Activated CD4-positive, alpha-beta memory T cell treated with anti-CD3 and anti-CD28 coated beads, Interleukin-2, amount 10 ng/mL, durations not matched to agents 7 days and 5 days (primary cell): ENCODE measurements around the gene NBL1. TPM values are rescaled to one million over a fixed set of nuclear protein-coding genes. Genes with fewer than 3 reads are reported as not detected.

Experiments used
- CTCF ChIA-PET: fragments of 350-600 bp; sonication (Branson Sonifier 250); formaldehyde crosslinking; loops from one replicate; lab custom pipeline; 2021; ENCODE audit warnings: antibody characterized with exemption, inconsistent platforms; lab: Charles Lee
- POLR2A ChIA-PET: fragments of 350-600 bp; sonication (Branson Sonifier 250); formaldehyde crosslinking; loops from one replicate; lab custom pipeline; 2021; ENCODE audit warnings: antibody characterized with exemption; lab: Charles Lee
- DNase-seq: peaks from one replicate; pipeline ENCODE4 v3.0.0-alpha.2; 2020
- H3K27ac Mint-ChIP-seq: one replicate; pipeline ENCODE4 v1.8.0; 2021; ENCODE audit warnings: mild to moderate bottlenecking, mixed read lengths
- H3K27me3 Mint-ChIP-seq: one replicate; pipeline ENCODE4 v1.8.0; 2021; ENCODE audit warnings: mixed read lengths
- H3K36me3 Mint-ChIP-seq: one replicate; pipeline ENCODE4 v1.8.0; 2021; ENCODE audit warnings: low read depth, mixed read lengths
- H3K4me1 Mint-ChIP-seq: one replicate; pipeline ENCODE4 v1.8.0; 2021; ENCODE audit warnings: mixed read lengths
- H3K4me3 Mint-ChIP-seq: one replicate; pipeline ENCODE4 v1.8.0; 2021; ENCODE audit warnings: mild to moderate bottlenecking, mixed read lengths
- H3K9me3 Mint-ChIP-seq: one replicate; pipeline ENCODE4 v1.8.0; 2021; ENCODE audit warnings: mixed read lengths
- total RNA-seq, 2 experiments: library from RNA; stranded (reverse); gene quantifications; one replicate each; pipeline ENCODE4 v1.2.3, GENCODE V29; 2021

NBL1 gene
- total RNA-seq, 2 experiments from 2014 or later, result 25.4 to 29.8 TPM

DNA sequence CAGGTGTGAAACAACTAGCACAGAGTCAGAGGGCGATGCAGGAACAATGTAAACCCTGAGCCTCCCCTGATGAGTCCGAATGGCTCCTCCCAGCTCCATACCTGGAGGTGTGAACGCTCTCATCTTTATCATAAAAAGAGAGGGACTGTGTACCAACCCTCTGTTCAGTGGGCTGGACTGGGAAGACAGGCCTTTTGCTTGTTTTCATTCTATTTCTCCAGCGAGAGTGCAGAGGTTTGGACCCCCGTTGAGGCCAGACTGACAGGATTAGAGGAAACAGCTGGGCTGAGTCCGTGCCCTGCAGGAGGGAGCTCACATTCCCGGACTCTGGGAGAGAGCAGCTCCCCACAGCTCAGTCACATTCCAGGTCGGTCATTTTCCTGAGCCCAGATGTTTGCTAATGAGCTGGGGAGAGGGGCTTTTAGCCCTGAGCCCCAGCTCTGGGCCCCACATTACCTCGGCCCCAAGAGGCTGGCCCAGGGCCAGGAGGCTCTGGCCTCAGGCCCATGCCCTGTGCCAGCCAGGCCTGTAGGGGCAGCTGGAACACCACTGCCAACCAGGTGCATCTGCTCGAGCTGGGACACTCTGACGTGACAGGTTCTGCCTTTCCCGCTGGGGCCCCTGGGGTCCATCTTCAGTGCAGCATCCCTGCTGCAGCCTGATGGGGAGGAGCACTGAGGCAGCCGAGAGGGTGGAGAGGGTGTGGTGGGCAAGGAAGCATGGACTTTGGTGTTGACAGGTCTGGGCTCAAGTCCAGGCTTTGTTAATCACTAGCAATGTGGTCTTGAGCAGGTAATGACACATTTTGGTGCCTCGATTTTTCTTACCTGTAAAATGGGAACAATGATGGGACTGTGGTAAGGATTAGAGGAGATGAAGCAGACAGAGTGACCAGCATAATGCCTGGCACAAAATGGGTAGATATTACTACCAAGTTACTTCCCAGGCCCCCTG, 3.5 kb upstream of the NBL1 start:
- ChIA-PET CTCF (interaction anchor here (1.1 to 1.9 kb wide), 3 partner anchors 10 to 22 kb away, joined by 3 to 5 read pairs (median 5); no protein-coding TSS in a partner anchor), POLR2A (interaction anchor here (0.8 to 1.8 kb wide), 4 partner anchors 16 to 377 kb away, joined by 3 to 10 read pairs (median 3); a partner anchor contains a TSS)
- peaks cover 20% of the 10 kb centered on the region for H3K27me3 Mint-ChIP-seq
- H3K36me3 Mint-ChIP-seq, result peaks cover 2% of the 10 kb centered on the region
- H3K9me3 Mint-ChIP-seq, result no peaks in the 10 kb centered on the region
- H3K4me1 Mint-ChIP-seq, result peaks cover 11% of the 10 kb centered on the region
- H3K27ac Mint-ChIP-seq, result no peak overlapping the region
- no peak overlapping the region for H3K4me3 Mint-ChIP-seq
- DNase-seq, result no peak

DNA sequence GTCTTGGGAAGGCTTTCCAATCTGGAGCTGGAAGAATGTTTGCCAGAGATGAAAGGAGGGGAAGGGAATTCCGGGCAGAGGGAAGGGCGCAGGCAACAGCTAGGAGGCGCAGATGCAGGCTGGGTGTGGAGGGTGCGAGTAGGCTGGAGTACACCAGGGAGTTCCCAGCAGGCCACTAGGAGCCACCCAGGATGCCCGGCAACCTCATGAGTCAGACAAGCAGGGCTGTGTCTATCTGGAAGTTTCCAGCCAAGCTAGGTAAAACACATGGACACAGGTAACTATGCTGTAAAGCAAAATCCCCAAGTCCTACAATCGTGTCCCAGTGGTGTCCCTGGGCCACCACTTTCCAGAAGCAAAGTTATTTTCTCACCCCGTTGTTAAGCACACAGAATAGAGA, 990 bp upstream of the NBL1 start:
- Mint-ChIP-seq H3K36me3 (peaks cover 2% of the 10 kb centered on the region), H3K4me3 (peak overlapping the region; percentile 78), H3K27ac (no peak overlapping the region), H3K27me3 (peaks cover 20% of the 10 kb centered on the region), H3K4me1 (peaks cover 35% of the 10 kb centered on the region), H3K9me3 (no peaks in the 10 kb centered on the region)
- no peak for DNase-seq
- POLR2A ChIA-PET, result interaction anchor here (1.1 to 5.6 kb wide), 3 partner anchors 13 to 61 kb away, joined by 3 to 31 read pairs (median 3); a partner anchor contains a TSS
- CTCF ChIA-PET, result no interaction called here

DNA sequence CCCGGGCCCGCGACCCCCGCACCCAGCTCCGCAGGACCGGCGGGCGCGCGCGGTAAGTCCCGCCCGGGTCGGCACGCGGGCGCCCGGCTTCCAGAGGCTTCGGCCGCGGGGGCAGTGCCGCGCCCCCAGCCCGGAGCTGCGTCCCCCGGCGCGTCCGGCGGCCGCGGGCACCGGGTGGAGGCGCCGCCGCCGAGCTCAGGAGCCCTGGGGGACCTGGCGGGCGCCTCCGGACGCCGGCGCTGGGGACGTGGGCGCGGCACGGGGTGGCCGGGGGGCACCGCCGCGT, 227 bp downstream of the NBL1 start:
- DNase-seq, result no peak
- Mint-ChIP-seq H3K36me3 (peaks cover 2% of the 10 kb centered on the region), H3K4me1 (peaks cover 35% of the 10 kb centered on the region), H3K27me3 (peaks cover 20% of the 10 kb centered on the region), H3K4me3 (peak overlapping the region; percentile 90), H3K27ac (no peak overlapping the region), H3K9me3 (no peaks in the 10 kb centered on the region)
- CTCF ChIA-PET, result interaction anchor here (1.1 to 1.3 kb wide), 2 partner anchors 16 to 253 kb away, joined by 3 read pairs; no protein-coding TSS in a partner anchor
- POLR2A ChIA-PET, result interaction anchor here (1.3 to 5.6 kb wide), 2 partner anchors 39 to 46 kb away, joined by 3 to 31 read pairs; a partner anchor contains a TSS

DNA sequence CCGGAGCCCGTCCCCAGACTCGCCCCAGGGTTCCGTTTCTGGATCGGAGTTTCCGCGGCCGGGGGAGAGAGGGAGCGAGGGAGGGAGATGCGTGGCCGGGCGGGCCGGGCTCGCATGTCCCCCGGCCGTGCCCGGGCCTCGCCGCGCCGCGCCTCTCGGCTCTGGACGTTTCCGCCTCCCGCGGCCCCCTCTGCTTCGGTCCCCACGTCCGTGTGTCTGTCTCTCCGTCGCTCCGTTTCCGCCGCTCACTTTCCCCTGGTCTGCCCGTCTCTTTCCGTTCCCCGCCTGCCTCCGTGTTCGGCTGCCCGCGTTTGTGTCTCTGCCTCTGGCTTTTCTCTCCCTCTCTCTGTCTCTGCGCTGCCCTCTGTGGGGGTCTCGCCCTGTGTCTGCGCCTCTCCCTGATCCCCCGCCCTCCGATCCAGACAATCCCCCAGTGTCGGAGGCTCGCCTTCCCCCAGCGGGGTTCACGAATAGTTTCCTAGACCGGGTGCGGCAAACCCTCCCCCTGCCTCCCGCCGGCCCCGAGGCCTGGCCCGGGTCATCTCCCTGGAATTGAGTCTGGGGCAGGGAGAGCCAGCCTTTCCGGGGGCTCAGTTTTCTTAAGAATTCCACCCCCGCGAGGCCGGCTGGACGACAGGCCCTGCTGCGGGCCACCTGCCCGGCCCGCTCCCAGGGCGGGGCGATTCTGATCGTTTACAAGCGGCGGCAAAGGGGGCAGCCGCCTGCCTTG, 735 bp downstream of the NBL1 start:
- DNase-seq, result peak; percentile 65
- CTCF ChIA-PET, result interaction anchor here (1.3 to 1.5 kb wide), 2 partner anchors 16 kb away, joined by 3 to 4 read pairs; no protein-coding TSS in a partner anchor
- peaks cover 36% of the 10 kb centered on the region for H3K4me1 Mint-ChIP-seq
- peaks cover 20% of the 10 kb centered on the region for H3K27me3 Mint-ChIP-seq
- H3K36me3 Mint-ChIP-seq, result peaks cover 2% of the 10 kb centered on the region
- H3K27ac Mint-ChIP-seq, result peak overlapping the region; percentile 72
- H3K9me3 Mint-ChIP-seq, result no peaks in the 10 kb centered on the region
- H3K4me3 Mint-ChIP-seq, result peak overlapping the region; percentile 90
- POLR2A ChIA-PET, result interaction anchor here (0.7 to 5.6 kb wide), 3 partner anchors 19 to 47 kb away, joined by 3 to 31 read pairs (median 3); a partner anchor contains a TSS

DNA sequence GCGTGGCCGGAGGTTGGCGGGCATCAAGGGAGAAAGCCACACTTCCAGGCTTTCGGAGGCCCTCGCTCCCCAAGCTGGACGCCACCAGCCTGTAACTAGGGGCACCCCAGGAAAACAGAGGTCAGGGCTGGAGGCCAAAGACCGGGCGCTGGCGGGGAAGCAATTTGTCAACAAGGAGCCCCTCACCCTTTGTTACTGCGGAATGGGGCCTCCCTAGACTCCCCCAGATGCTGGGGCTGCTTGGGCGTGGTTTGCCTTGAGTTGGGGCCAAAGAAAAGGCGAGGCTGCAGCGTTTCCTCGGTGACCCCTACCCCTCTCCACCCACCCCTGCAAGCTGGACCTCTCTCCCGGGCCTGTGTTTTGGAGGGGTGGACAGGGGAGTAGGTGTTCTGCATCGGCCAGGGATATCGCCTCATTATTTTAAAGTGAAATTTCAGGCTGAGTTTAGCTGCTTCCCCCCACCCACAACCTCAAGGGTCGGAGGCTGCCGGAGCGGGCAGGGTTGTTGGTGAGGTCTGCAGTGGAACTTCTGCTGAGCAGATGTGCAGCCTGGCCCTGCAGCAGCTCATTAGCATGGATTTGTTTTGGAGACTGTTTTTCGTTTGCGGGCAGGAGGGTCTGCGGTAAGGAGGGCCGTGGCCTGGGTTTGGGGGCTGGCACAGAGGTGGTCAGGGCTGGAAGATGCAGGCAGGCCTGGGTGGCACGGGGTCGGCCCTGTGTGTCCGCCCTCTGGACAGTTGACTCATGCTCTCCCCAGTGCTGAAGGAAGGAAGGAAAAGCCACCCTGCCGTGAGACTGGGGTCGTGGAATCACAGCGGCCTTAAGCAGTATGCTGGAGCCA, 1.5 kb downstream of the NBL1 start:
- peak overlapping the region; percentile 90 for H3K4me3 Mint-ChIP-seq
- DNase-seq, result no peak
- ChIA-PET POLR2A (interaction anchor here (0.7 to 5.6 kb wide), 4 partner anchors 10 to 61 kb away, joined by 3 to 31 read pairs (median 4); a partner anchor contains a TSS), CTCF (interaction anchor here (1.2 to 1.5 kb wide), 3 partner anchors 11 to 145 kb away, joined by 3 to 4 read pairs (median 3); no protein-coding TSS in a partner anchor)
- peaks cover 2% of the 10 kb centered on the region for H3K36me3 Mint-ChIP-seq
- no peaks in the 10 kb centered on the region for H3K9me3 Mint-ChIP-seq
- peaks cover 37% of the 10 kb centered on the region for H3K4me1 Mint-ChIP-seq
- no peak overlapping the region for H3K27ac Mint-ChIP-seq
- peaks cover 20% of the 10 kb centered on the region for H3K27me3 Mint-ChIP-seq

DNA sequence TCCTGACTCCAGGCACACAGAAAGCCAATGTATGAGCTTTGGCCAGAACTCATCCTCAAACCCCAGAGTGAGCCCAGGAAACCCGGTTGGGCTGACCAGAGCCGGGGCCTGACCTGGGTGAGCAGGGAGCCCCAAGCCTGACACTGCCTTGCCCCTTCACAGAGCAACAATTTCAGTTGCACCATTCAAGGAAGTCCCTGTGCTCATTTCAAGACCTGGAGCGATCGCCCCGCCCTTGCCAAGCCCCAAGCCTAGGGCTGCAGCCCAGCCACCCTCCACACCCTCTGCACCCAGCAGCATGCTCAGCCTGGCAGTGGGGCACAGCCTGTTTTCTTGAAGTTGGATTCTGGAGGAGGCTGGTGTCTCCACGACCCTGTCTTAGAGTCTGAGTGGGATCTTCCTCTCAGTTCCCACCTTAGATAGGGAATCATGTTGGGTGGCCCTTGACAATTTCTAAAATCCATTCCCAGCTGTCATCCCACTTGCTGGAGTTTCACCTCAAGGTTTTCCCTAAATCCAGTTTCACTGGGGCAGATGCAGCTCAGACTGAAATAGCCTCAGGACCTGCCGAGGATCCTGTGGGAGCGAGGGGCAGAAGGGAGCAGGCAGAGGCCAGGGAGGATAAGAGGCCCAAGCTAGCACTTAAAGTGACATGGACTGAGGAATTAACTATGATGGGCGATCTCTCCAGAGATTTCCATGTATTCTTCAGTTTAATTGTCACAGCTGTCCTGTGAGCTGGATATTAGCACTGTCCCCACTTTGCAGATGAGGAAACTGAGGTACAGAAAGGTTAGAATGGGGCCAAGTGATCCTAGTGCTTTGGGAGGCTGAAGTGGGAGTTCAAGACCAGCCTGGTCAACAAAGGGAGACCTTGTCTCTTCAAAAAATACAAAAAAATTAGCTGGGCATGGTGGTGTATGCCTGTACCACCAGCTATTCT, 2.5 kb downstream of the NBL1 start:
- DNase-seq, result peak; percentile 52
- Mint-ChIP-seq H3K36me3 (peaks cover 2% of the 10 kb centered on the region), H3K4me3 (peak overlapping the region; percentile 90), H3K9me3 (no peaks in the 10 kb centered on the region), H3K4me1 (peaks cover 39% of the 10 kb centered on the region), H3K27ac (peak overlapping the region; percentile 47), H3K27me3 (peaks cover 17% of the 10 kb centered on the region)
- CTCF ChIA-PET, result interaction anchor here (1.0 to 1.5 kb wide), 5 partner anchors 10 to 160 kb away, joined by 3 to 4 read pairs (median 3); no protein-coding TSS in a partner anchor
- POLR2A ChIA-PET, result interaction anchor here (1.1 to 5.6 kb wide), 5 partner anchors 11 to 256 kb away, joined by 3 to 31 read pairs (median 4); a partner anchor contains a TSS

DNA sequence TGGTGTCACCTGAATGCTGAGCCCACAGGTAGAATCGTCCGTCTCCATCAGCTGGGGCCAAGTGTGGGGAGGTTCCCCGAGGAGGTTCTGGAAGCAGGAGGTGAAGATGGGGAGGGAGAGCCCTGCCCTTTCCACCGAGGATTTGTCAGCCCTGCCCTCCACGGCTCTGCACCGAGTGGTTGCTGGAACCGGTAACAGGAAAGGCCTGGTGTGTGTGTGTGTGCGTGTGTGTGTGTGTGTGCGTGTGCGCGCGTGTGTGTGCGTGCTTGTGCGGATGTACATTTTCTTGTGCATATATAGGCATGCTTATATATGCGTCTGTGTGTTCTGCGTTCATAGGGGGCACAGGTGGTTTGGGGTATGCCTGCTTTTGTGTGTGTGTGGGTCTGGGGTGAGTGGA, 3.5 kb downstream of the NBL1 start:
- H3K27me3 Mint-ChIP-seq, result peaks cover 11% of the 10 kb centered on the region
- H3K4me1 Mint-ChIP-seq, result peaks cover 42% of the 10 kb centered on the region
- ChIA-PET CTCF (interaction anchor here (1.0 to 1.5 kb wide), 2 partner anchors 160 to 161 kb away, joined by 3 read pairs; no protein-coding TSS in a partner anchor), POLR2A (interaction anchor here (1.1 to 5.6 kb wide), 4 partner anchors 38 to 257 kb away, joined by 3 to 31 read pairs (median 4); a partner anchor contains a TSS)
- H3K9me3 Mint-ChIP-seq, result no peaks in the 10 kb centered on the region
- H3K36me3 Mint-ChIP-seq, result peaks cover 2% of the 10 kb centered on the region
- peak overlapping the region; percentile 5 for H3K4me3 Mint-ChIP-seq
- DNase-seq, result peak; percentile 45
- H3K27ac Mint-ChIP-seq, result peak overlapping the region; percentile 47

DNA sequence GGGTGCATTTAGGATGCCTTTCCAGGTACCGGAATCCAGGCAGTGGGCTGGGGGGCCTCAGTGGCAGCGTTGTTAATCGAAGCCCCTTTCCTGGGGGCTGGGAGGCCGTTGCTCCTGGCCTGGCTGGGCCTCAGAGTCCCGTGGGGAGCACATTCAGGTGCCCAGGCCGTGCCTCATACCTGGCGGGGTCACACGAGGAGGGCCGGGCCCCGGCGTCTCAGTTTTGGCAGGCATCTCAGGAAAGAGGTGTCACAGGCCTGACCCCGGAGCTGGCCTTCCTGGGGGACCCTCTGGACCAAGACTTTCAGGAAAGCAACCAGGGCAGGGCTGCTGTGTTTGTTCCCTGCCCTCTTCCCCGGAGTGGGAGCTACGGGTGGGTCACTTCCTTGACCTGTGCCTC, 4.1 kb downstream of the NBL1 start:
- no peak overlapping the region for H3K4me3 Mint-ChIP-seq
- H3K9me3 Mint-ChIP-seq, result no peaks in the 10 kb centered on the region
- H3K4me1 Mint-ChIP-seq, result peaks cover 39% of the 10 kb centered on the region
- H3K36me3 Mint-ChIP-seq, result peaks cover 2% of the 10 kb centered on the region
- CTCF ChIA-PET, result interaction anchor here (1.1 to 1.5 kb wide), 2 partner anchors 160 to 161 kb away, joined by 3 read pairs; no protein-coding TSS in a partner anchor
- no peak overlapping the region for H3K27ac Mint-ChIP-seq
- H3K27me3 Mint-ChIP-seq, result peaks cover 5% of the 10 kb centered on the region
- POLR2A ChIA-PET, result no interaction called here
- DNase-seq, result no peak

DNA sequence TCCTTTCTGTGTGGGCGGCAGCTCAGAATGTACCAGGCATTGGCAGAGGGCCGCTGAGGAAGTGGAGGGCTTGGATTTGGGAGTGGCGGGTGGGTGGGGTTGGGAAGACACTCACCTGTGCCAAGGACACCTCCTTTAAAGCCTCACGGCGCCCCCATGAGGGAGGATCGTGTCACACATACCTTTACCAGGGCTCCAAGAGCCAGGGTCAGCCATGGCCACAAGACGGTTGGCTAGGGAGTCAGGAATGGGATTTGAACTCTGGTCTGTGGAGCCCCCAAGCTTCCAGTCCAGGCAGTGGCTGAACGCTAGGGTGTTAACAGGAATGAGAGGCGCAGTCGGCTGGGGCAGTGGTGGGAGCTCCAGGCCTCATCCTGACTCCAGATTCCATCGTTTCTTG, 4.6 kb downstream of the NBL1 start:
- H3K4me1 Mint-ChIP-seq, result peaks cover 37% of the 10 kb centered on the region
- H3K36me3 Mint-ChIP-seq, result peaks cover 2% of the 10 kb centered on the region
- no peak overlapping the region for H3K4me3 Mint-ChIP-seq
- peaks cover 2% of the 10 kb centered on the region for H3K27me3 Mint-ChIP-seq
- no peak overlapping the region for H3K27ac Mint-ChIP-seq
- POLR2A ChIA-PET, result no interaction called here
- H3K9me3 Mint-ChIP-seq, result no peaks in the 10 kb centered on the region
- CTCF ChIA-PET, result interaction anchor here (1.1 kb wide), 1 partner anchor 161 kb away, joined by 3 read pairs; no protein-coding TSS in a partner anchor
- DNase-seq, result no peak

DNA sequence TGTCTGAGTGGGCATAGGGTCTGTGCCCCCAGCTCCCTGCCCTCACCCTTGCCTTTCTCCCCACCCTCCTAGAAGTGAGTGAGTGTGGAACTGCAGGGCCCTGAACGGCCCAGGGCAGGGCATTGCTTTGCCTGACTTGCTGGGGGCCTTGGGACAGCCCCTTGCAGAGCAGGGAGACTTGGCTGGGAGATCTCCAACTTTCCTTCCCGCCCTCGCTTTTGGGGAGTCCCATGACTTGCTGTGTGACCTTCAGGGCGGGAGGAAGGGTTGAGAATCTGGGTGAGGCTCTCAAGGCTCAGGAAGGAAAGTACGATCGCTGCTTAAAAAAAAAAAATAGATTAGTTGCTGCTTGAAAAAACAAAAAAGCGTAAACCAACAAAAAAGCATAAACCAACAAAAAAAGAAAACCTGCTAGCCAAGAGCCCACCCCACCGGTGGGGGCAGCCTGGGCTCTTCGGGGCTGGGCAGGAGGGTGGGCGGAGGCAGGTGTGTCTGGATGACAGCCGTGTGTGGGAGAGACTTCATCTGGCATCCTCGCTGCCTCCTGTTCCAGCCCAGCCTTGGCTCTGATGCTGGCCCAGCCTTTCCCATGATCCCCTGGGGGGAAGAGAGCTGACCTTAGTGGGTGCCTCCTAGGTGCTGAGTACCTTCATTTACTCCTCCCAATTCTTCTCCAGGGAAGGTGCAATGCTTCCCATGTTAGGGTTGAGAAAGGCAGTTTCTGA, 6.5 kb downstream of the NBL1 start:
- no peaks in the 10 kb centered on the region for H3K27me3 Mint-ChIP-seq
- ChIA-PET POLR2A (interaction anchor here (1.1 to 1.2 kb wide), 3 partner anchors 54 to 164 kb away, joined by 3 to 5 read pairs (median 3); a partner anchor contains a TSS), CTCF (interaction anchor here (0.7 to 2.2 kb wide), 23 partner anchors 9 to 484 kb away, joined by 3 to 19 read pairs (median 4); partner anchors contain the start of gene SLC66A1)
- no peaks in the 10 kb centered on the region for H3K36me3 Mint-ChIP-seq
- H3K4me1 Mint-ChIP-seq, result peaks cover 36% of the 10 kb centered on the region
- no peak overlapping the region for H3K27ac Mint-ChIP-seq
- H3K9me3 Mint-ChIP-seq, result no peaks in the 10 kb centered on the region
- H3K4me3 Mint-ChIP-seq, result no peak overlapping the region
- no peak for DNase-seq
